ENCODE measurements around the gene PPM1A. TPM values are rescaled to one million over a fixed set of nuclear protein-coding genes. Genes with fewer than 3 reads are reported as not detected.

The PPM1A gene
- polyA plus RNA-seq, 3 donors = 18.4 to 34.1 (median 21.5) TPM

DNA sequence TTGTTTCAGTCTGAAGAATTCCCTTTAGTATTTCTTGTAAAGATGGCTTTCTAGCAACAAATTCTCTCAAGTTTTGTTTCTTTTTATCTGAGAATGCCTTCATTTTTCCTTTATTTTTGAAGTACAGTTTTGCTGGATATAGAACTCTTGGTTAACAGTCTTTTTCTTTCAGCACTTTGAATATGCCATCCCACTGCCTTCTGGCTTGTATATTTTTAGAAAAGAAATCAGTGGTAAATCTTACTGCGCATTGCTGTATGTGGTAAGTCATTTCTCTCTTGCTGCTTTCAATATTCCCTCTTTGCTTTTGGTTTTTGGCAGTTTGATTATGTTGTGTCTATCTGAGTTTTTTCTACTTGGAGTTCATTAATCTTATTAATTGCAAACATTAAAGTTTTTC lies 16.8 kb upstream of the PPM1A start:
- H3K4me1 ChIP-seq (ENCODE audit: control insufficient read depth in 1 of 2, insufficient read depth in 2 of 2, low read length in 2 of 2) = peaks cover 0 to 1% of the 10 kb centered on the region in 2 donors
- no peak for DNase-seq
- intact Hi-C loops (cut with micrococcal nuclease) = no loop called here
- H3K4me3 Mint-ChIP-seq = no peak overlapping the region
- no peak overlapping the region for H3K27ac Mint-ChIP-seq
- H3K79me2 ChIP-seq (ENCODE audit: insufficient read depth, low read length) = no peaks in the 10 kb centered on the region
- TF ChIP-seq, protein P1, sequence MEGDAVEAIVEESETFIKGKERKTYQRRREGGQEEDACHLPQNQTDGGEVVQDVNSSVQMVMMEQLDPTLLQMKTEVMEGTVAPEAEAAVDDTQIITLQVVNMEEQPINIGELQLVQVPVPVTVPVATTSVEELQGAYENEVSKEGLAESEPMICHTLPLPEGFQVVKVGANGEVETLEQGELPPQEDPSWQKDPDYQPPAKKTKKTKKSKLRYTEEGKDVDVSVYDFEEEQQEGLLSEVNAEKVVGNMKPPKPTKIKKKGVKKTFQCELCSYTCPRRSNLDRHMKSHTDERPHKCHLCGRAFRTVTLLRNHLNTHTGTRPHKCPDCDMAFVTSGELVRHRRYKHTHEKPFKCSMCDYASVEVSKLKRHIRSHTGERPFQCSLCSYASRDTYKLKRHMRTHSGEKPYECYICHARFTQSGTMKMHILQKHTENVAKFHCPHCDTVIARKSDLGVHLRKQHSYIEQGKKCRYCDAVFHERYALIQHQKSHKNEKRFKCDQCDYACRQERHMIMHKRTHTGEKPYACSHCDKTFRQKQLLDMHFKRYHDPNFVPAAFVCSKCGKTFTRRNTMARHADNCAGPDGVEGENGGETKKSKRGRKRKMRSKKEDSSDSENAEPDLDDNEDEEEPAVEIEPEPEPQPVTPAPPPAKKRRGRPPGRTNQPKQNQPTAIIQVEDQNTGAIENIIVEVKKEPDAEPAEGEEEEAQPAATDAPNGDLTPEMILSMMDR (IDR thresholded peaks at IDR 0.05) = no peak
- no peak overlapping the region for H3K27ac ChIP-seq (ENCODE audit: low read depth in 1 of 2, low read length in 2 of 2)
- no CpG with 5 or more reads among the region's 1 CpG for WGBS (ENCODE audit: insufficient coverage)
- H3K9me3 Mint-ChIP-seq = peaks cover 10 to 19% (median 13%) of the 10 kb centered on the region in 7 donors
- H4K20me1 ChIP-seq (ENCODE audit: insufficient read depth, low read length) = no peaks in the 10 kb centered on the region
- H3K36me3 Mint-ChIP-seq = no peaks in the 10 kb centered on the region
- H2AFZ ChIP-seq (ENCODE audit: insufficient read depth, low read depth, low read length, poor library complexity, severe bottlenecking) = no peak overlapping the region
- no peaks in the 10 kb centered on the region for H3K36me3 ChIP-seq (replicated peaks in 1 of 2; ENCODE audit: control insufficient read depth in 1 of 2, insufficient read depth in 2 of 2, low read length in 2 of 2)
- H3K4me2 ChIP-seq (replicated peaks; ENCODE audit: extremely low read depth, low read length, poor library complexity, severe bottlenecking) = no peak overlapping the region
- no peak overlapping the region for H3K4me3 ChIP-seq (replicated peaks in 1 of 3; ENCODE audit: low read depth in 2 of 3, low read length in 3 of 3)
- H3K27me3 ChIP-seq (ENCODE audit: control insufficient read depth in 2 of 2, insufficient read depth in 2 of 2, low read length in 2 of 2) = no peaks in the 10 kb centered on the region
- H3K9me3 ChIP-seq (replicated peaks in 1 of 2; ENCODE audit: control insufficient read depth in 1 of 2, insufficient read depth in 1 of 2, low read length in 2 of 2) = peaks cover 2 to 7% of the 10 kb centered on the region in 2 donors
- peaks cover 0 to 2% (median 0%) of the 10 kb centered on the region in 3 donors for H3K27me3 Mint-ChIP-seq (ENCODE audit: low read depth in 3 of 3)
- no peak overlapping the region for H3K9ac ChIP-seq (ENCODE audit: insufficient read depth, low read length, poor library complexity, severe bottlenecking)
- H3K4me1 Mint-ChIP-seq = peaks cover 3% of the 10 kb centered on the region

DNA sequence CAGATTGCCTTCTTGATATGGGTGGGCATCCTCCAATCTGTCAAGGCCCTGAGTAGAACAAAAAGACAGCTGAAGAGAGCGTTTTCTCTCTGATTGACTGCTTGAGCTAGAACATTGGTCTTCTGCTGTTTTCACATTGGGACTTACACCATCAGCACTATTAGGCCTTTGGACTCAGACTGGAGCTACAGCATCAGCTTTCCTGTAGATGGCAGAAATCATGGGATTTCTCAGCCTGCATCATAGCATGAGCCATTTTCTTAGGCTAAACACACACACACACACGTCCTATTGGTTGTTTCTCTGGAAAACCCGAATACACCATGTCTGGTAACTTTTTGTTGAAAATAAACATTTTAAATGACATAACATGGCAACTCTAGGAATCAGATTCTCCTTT lies 15.8 kb upstream of the PPM1A start:
- Histone ChIP-seq H2AFZ (ENCODE audit: insufficient read depth, low read depth, low read length, poor library complexity, severe bottlenecking) (no peak overlapping the region), H3K4me2 (replicated peaks; ENCODE audit: extremely low read depth, low read length, poor library complexity, severe bottlenecking) (no peak overlapping the region), H3K79me2 (ENCODE audit: insufficient read depth, low read length) (no peaks in the 10 kb centered on the region), H3K9ac (ENCODE audit: insufficient read depth, low read length, poor library complexity, severe bottlenecking) (no peak overlapping the region), H3K27ac (ENCODE audit: low read depth in 1 of 2, low read length in 2 of 2) (no peak overlapping the region), H3K4me1 (ENCODE audit: control insufficient read depth in 1 of 2, insufficient read depth in 2 of 2, low read length in 2 of 2) (no peaks in the 10 kb centered on the region), H3K36me3 (replicated peaks in 1 of 2; ENCODE audit: control insufficient read depth in 1 of 2, insufficient read depth in 2 of 2, low read length in 2 of 2) (no peaks in the 10 kb centered on the region), H3K9me3 (replicated peaks in 1 of 2; ENCODE audit: control insufficient read depth in 1 of 2, insufficient read depth in 1 of 2, low read length in 2 of 2) (peaks cover 2 to 7% of the 10 kb centered on the region in 2 donors), H3K27me3 (ENCODE audit: control insufficient read depth in 2 of 2, insufficient read depth in 2 of 2, low read length in 2 of 2) (no peaks in the 10 kb centered on the region), H4K20me1 (ENCODE audit: insufficient read depth, low read length) (no peaks in the 10 kb centered on the region), H3K4me3 (replicated peaks in 1 of 3; ENCODE audit: low read depth in 2 of 3, low read length in 3 of 3) (no peak overlapping the region)
- Mint-ChIP-seq H3K4me1 (no peaks in the 10 kb centered on the region), H3K27me3 (ENCODE audit: low read depth in 3 of 3) (peaks cover 0 to 2% (median 0%) of the 10 kb centered on the region in 3 donors), H3K36me3 (no peaks in the 10 kb centered on the region), H3K27ac (no peak overlapping the region), H3K9me3 (peaks cover 10 to 19% (median 13%) of the 10 kb centered on the region in 7 donors), H3K4me3 (no peak overlapping the region)
- intact Hi-C loops (cut with micrococcal nuclease) = no loop called here
- TF ChIP-seq, protein P1 (IDR thresholded peaks at IDR 0.05) = no peak
- WGBS (ENCODE audit: insufficient coverage) = 100% methylated on average over 1 of the region's 3 CpGs
- no peak for DNase-seq

Data from CD14-positive monocyte (primary cell).